Measurements from ENCODE around the gene MCHR2.

The MCHR2 gene

DNA sequence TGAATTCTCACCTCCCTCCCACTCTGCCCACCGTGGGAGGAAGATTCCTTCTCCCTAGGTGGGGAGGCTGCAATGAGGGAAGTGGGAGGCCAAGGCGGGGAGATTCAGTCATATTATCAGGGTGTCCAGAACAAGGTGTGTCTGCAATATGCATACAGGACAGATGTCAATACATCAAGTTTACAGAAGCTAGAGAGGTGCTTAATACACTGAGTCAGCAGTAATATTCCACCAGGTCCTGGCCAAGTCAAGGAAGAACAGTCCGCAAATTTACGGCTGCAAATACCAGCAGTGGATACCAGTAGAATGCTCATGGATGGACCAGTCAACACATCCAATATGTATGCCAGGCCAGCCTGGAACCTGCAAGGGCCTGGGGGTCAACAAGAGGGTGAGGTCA, 119.0 kb downstream of the MCHR2 start:
- TF ChIP-seq, protein P1, sequence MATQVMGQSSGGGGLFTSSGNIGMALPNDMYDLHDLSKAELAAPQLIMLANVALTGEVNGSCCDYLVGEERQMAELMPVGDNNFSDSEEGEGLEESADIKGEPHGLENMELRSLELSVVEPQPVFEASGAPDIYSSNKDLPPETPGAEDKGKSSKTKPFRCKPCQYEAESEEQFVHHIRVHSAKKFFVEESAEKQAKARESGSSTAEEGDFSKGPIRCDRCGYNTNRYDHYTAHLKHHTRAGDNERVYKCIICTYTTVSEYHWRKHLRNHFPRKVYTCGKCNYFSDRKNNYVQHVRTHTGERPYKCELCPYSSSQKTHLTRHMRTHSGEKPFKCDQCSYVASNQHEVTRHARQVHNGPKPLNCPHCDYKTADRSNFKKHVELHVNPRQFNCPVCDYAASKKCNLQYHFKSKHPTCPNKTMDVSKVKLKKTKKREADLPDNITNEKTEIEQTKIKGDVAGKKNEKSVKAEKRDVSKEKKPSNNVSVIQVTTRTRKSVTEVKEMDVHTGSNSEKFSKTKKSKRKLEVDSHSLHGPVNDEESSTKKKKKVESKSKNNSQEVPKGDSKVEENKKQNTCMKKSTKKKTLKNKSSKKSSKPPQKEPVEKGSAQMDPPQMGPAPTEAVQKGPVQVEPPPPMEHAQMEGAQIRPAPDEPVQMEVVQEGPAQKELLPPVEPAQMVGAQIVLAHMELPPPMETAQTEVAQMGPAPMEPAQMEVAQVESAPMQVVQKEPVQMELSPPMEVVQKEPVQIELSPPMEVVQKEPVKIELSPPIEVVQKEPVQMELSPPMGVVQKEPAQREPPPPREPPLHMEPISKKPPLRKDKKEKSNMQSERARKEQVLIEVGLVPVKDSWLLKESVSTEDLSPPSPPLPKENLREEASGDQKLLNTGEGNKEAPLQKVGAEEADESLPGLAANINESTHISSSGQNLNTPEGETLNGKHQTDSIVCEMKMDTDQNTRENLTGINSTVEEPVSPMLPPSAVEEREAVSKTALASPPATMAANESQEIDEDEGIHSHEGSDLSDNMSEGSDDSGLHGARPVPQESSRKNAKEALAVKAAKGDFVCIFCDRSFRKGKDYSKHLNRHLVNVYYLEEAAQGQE (IDR thresholded peaks at IDR 0.05; ENCODE audit: insufficient read depth in 1 of 2, low read depth in 2 of 2, low read length in 2 of 2) = no peak
- TF ChIP-seq SIN3A (IDR thresholded peaks at IDR 0.05; ENCODE audit: borderline replicate concordance, insufficient read depth, low read length) = no peak
- TF ChIP-seq POLR2AphosphoS5 (IDR thresholded peaks at IDR 0.05; ENCODE audit: low read depth, low read length) = no peak
- no peak for TF ChIP-seq FOXP2 (optimal IDR thresholded peaks at IDR 0.05; ENCODE audit: borderline replicate concordance, extremely low read depth, extremely low read length, insufficient read depth)
- no peak for TF ChIP-seq TAF1 (IDR thresholded peaks at IDR 0.05; ENCODE audit: borderline replicate concordance, insufficient read depth, low read length)

DNA sequence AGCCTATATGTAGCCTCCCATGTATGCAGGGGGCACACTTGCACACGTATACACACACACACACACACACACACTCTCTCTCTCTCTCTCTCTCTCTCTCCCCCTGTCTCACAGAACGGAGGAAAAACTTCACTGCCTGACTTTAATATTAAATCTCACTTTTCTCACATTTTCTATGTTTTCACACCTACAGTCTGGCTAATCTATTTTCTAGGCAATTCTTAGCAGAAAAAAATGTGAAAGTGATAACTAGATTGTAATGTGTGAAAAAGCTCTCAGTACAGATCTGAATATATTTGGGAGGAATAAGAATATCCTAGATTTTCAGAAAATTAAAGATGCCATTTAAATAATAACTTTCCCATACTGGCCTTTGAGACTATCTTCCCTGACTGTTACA, 120.9 kb downstream of the MCHR2 start:
- TF ChIP-seq POLR2AphosphoS5 (IDR thresholded peaks at IDR 0.05; ENCODE audit: low read depth, low read length) (no peak), SIN3A (IDR thresholded peaks at IDR 0.05; ENCODE audit: borderline replicate concordance, insufficient read depth, low read length) (no peak), TAF1 (IDR thresholded peaks at IDR 0.05; ENCODE audit: borderline replicate concordance, insufficient read depth, low read length) (no peak), FOXP2 (optimal IDR thresholded peaks at IDR 0.05; ENCODE audit: borderline replicate concordance, extremely low read depth, extremely low read length, insufficient read depth) (no peak)
- TF ChIP-seq, protein P1 (IDR thresholded peaks at IDR 0.05; ENCODE audit: insufficient read depth in 1 of 2, low read depth in 2 of 2, low read length in 2 of 2) = no peak

DNA sequence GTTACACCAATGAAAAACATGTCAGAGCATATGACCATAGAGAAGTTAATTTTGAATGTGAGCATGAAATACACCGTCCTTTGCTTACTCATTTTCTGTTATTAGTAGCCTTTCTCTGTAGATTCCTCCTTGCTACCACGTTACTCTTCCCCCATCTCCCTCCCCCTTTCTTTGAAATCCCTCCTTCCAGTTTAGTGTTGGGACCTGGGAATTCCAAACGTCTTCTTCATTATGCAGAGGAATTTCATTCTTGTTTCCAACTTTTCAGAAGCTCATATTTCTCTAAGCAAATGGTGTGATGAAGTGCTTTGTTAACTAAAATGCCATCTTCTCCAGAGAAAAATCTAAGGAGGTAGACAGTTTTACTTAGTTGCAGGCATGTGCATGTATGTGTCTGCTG, 122.4 kb downstream of the MCHR2 start:
- no peak for TF ChIP-seq SIN3A (IDR thresholded peaks at IDR 0.05; ENCODE audit: borderline replicate concordance, insufficient read depth, low read length)
- TF ChIP-seq FOXP2 (optimal IDR thresholded peaks at IDR 0.05; ENCODE audit: borderline replicate concordance, extremely low read depth, extremely low read length, insufficient read depth) = no peak
- TF ChIP-seq TAF1 (IDR thresholded peaks at IDR 0.05; ENCODE audit: borderline replicate concordance, insufficient read depth, low read length) = no peak
- TF ChIP-seq, protein P1 (IDR thresholded peaks at IDR 0.05; ENCODE audit: insufficient read depth in 1 of 2, low read depth in 2 of 2, low read length in 2 of 2) = no peak
- no peak for TF ChIP-seq POLR2AphosphoS5 (IDR thresholded peaks at IDR 0.05; ENCODE audit: low read depth, low read length)
